Caco-2 (cell line): ENCODE results near the gene PITX1. TPM values are rescaled to one million over a fixed set of nuclear protein-coding genes. Genes with fewer than 3 reads are reported as not detected.
"Not testable (repeated sequence)": the region's sequence is repeated elsewhere in the genome, so short reads cannot be mapped to it uniquely, and the experiment has no call there.

Source experiments
- Bru-seq: library from RNA; stranded (reverse); fragments of 400-500 nt; gene quantifications from one replicate; lab custom pipeline; 2021; lab: Mats Ljungman, UMichigan
- BruChase-seq, 2 experiments: library from RNA; stranded (reverse); fragments of 400-500 nt; gene quantifications; one replicate each; lab custom pipeline; 2021; lab: Mats Ljungman, UMichigan
- BruUV-seq: library from RNA; stranded (reverse); fragments of 400-500 nt; replicated peaks from 2 replicates; lab custom pipeline; 2021; lab: Mats Ljungman, UMichigan
- CTCF ChIA-PET: fragments of 300-600 bp; sonication (Branson Sonifier 250); formaldehyde crosslinking; loops from one replicate; lab custom pipeline; 2022; ENCODE audit warnings: antibody characterized with exemption; lab: Charles Lee
- POLR2A ChIA-PET: fragments of 300-600 bp; sonication (Branson Sonifier 250); formaldehyde crosslinking; loops from one replicate; lab custom pipeline; 2022; ENCODE audit warnings: antibody characterized with exemption; lab: Charles Lee
- DNase-seq, 2 experiments: peaks; one replicate each; pipeline versions ENCODE4 v3.0.0 to v3.0.0-alpha.2; 2020 to 2022
- H3K27me3 ChIP-seq: replicated peaks from 2 replicates; pipeline ENCODE4 v1.6.0; 2011; ENCODE audit warnings: low read length; ENCODE audit not compliant: control insufficient read depth, insufficient read depth
- H3K36me3 ChIP-seq: 2 replicates; pipeline ENCODE4 v1.5.1; 2011; ENCODE audit warnings: low read length; ENCODE audit not compliant: control insufficient read depth, insufficient read depth
- H3K4me1 ChIP-seq: fragments of 250-450 bp; sonication (Bioruptor Pico); 2 replicates; pipeline ENCODE4 v1.5.1; 2020; ENCODE audit warnings: mild to moderate bottlenecking
- H3K4me3 ChIP-seq: 2 replicates; pipeline ENCODE4 v1.5.1; 2011; ENCODE audit warnings: low read depth, mild to moderate bottlenecking, control low read depth, low read length
- H3K9me3 ChIP-seq: fragments of 250-450 bp; sonication (Bioruptor Pico); 2 replicates; pipeline ENCODE4 v1.5.1; 2020; ENCODE audit warnings: mild to moderate bottlenecking, moderate library complexity
- H3K27ac Mint-ChIP-seq: one replicate; pipeline ENCODE4 v1.8.0; 2022; ENCODE audit warnings: mixed read lengths; ENCODE audit not compliant: unreplicated experiment
- H3K27me3 Mint-ChIP-seq: one replicate; pipeline ENCODE4 v1.8.0; 2022; ENCODE audit warnings: mixed read lengths; ENCODE audit not compliant: insufficient read depth, unreplicated experiment
- H3K36me3 Mint-ChIP-seq: one replicate; pipeline ENCODE4 v1.8.0; 2022; ENCODE audit warnings: mild to moderate bottlenecking, mixed read lengths; ENCODE audit not compliant: insufficient read depth, unreplicated experiment
- H3K4me1 Mint-ChIP-seq: one replicate; pipeline ENCODE4 v1.8.0; 2022; ENCODE audit warnings: low read depth, mixed read lengths; ENCODE audit not compliant: unreplicated experiment
- H3K4me3 Mint-ChIP-seq: one replicate; pipeline ENCODE4 v1.8.0; 2022; ENCODE audit warnings: mild to moderate bottlenecking, moderate library complexity, mixed read lengths; ENCODE audit not compliant: unreplicated experiment
- H3K9me3 Mint-ChIP-seq: one replicate; pipeline ENCODE4 v1.8.0; 2022; ENCODE audit warnings: mixed read lengths; ENCODE audit not compliant: unreplicated experiment
- intact Hi-C: fragments of 100-400 bp; cut with micrococcal nuclease; formaldehyde crosslinking; loops from one replicate; pipeline ENCODE4 v1.10.0; 2022; ENCODE audit not compliant: unreplicated experiment
- long read RNA-seq: library from polyadenylated mRNA; stranded (forward); transcript quantifications from one replicate; pipeline ENCODE4 v2.0.0, GENCODE V29; 2022
- total RNA-seq: library from RNA; stranded (reverse); gene quantifications from 2 replicates; pipeline ENCODE4 v1.2.3, GENCODE V29; 2022
- TF ChIP-seq, protein P1 (sequence below), 2 experiments: fragments of 200-600 bp in 1 of 2; IDR thresholded peaks; 1 replicate in 1 of 2; 2 replicates in 1 of 2; pipeline versions ENCODE4 v1.5.1 to v1.8.0; 2011 to 2022; ENCODE audit warnings: antibody characterized with exemption in 1 of 2, control low read depth in 1 of 2, inconsistent platforms in 1 of 2, low read depth in 1 of 2, low read length in 1 of 2, mild to moderate bottlenecking in 1 of 2, moderate library complexity in 1 of 2; ENCODE audit not compliant: insufficient read depth in 1 of 2, severe bottlenecking in 1 of 2, unreplicated experiment in 1 of 2

The PITX1 gene
- total RNA-seq (114 and 117 TPM in 2 replicates), Bru-seq, nascent RNA (percentile 92 among the genes with signal in this experiment), BruChase-seq, experiment 1, labeled RNA remaining after a 2-hour chase (percentile 90 among the genes with signal in this experiment), BruChase-seq, experiment 2, labeled RNA remaining after a 6-hour chase (percentile 88 among the genes with signal in this experiment)
- long read RNA-seq, transcript PITX1-201 (3 exons, 2,406 nt): major isoform, 222 of 328 reads
- long read RNA-seq, transcript PITX1-204 (2 exons, 770 nt): minor isoform, 21 of 328 reads
- long read RNA-seq, partial matches to known transcripts: 8 of 328 reads
- long read RNA-seq, other reads (novel, unspliced or antisense): 73 of 328 reads

DNA sequence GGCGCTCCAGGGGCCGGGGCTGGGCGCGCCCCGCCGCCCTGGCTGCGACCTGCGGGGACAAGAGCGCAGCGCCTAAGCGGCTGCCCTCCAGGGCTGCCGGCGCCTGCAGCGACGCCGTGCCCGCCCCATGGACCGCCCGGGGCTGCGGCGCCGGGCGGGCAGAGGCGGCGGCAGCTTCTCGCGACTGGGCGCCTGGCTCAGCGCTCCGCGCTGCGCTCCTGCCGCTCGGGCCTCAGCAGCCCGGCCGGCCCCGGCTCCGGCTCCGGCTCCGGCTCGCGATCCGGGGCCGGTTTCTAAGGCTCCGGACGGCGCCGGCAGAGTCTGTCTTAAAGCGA, at the start of gene PITX1:
TSS of gene PITX1 (minus strand) at position 328 of the 335 bp plus-strand sequence. CDS start 347 bp downstream, outside the sequence.
- H3K36me3 ChIP-seq: peaks cover 3% of the 10 kb centered on the region
- CTCF ChIA-PET: interaction anchor here (0.6 kb wide), 1 partner anchor 9 kb away, joined by 3 read pairs; no protein-coding TSS in a partner anchor
- Mint-ChIP-seq H3K4me3 (peak within 1 kb of the TSS; percentile 89), H3K27ac (peak within 1 kb of the TSS; percentile 91), H3K9me3 (peaks cover 12% of the 10 kb centered on the region), H3K36me3 (peaks cover 67% of the 10 kb centered on the region), H3K4me1 (peaks cover 34% of the 10 kb centered on the region), H3K27me3 (no peaks in the 10 kb centered on the region)
- intact Hi-C loops: loop anchor here (1.0 to 10.0 kb wide), 4 partner anchors 100 to 298 kb away; no protein-coding TSS in a partner anchor
- no peak for DNase-seq
- no TSS peak for BruUV-seq
- H3K27me3 ChIP-seq: no peaks in the 10 kb centered on the region
- POLR2A ChIA-PET: interaction anchor here (0.5 to 1.0 kb wide), 4 partner anchors 9 to 142 kb away, joined by 3 to 7 read pairs (median 5); no protein-coding TSS in a partner anchor
- peaks cover 27% of the 10 kb centered on the region for H3K4me1 ChIP-seq
- no peaks in the 10 kb centered on the region for H3K9me3 ChIP-seq
- H3K4me3 ChIP-seq: peak within 1 kb of the TSS; percentile 83
- TF ChIP-seq, protein P1, sequence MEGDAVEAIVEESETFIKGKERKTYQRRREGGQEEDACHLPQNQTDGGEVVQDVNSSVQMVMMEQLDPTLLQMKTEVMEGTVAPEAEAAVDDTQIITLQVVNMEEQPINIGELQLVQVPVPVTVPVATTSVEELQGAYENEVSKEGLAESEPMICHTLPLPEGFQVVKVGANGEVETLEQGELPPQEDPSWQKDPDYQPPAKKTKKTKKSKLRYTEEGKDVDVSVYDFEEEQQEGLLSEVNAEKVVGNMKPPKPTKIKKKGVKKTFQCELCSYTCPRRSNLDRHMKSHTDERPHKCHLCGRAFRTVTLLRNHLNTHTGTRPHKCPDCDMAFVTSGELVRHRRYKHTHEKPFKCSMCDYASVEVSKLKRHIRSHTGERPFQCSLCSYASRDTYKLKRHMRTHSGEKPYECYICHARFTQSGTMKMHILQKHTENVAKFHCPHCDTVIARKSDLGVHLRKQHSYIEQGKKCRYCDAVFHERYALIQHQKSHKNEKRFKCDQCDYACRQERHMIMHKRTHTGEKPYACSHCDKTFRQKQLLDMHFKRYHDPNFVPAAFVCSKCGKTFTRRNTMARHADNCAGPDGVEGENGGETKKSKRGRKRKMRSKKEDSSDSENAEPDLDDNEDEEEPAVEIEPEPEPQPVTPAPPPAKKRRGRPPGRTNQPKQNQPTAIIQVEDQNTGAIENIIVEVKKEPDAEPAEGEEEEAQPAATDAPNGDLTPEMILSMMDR (IDR thresholded peaks at IDR 0.05; ENCODE audit: insufficient read depth in 1 of 2, low read depth in 1 of 2, low read length in 1 of 2, severe bottlenecking in 1 of 2, unreplicated experiment in 1 of 2): no peak

DNA sequence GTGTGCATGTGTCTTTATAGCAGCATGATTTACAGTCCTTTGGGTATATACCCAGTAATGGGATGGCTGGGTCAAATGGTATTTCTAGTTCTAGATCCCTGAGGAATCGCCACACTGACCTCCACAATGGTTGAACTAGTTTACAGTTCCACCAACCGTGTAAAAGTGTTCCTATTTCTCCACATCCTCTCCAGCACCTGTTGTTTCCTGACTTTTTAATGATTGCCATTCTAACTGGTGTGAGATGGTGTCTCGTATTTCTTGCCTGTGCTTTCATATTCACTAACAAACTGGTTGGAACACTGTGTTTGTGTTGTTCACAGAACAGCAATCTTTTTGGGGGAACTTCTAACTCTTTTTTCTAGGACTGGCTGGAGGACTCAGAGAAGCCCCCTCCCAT, 49.3 kb upstream of the PITX1 start:
- H3K4me1 ChIP-seq, H3K36me3 Mint-ChIP-seq, H3K36me3 ChIP-seq, H3K4me3 ChIP-seq, H3K4me1 Mint-ChIP-seq, H3K9me3 ChIP-seq, CTCF ChIA-PET, BruUV-seq, intact Hi-C loops, H3K4me3 Mint-ChIP-seq, DNase-seq, POLR2A ChIA-PET, H3K27me3 Mint-ChIP-seq, H3K27me3 ChIP-seq, H3K27ac Mint-ChIP-seq: not testable (repeated sequence)
- peaks cover 28% of the 10 kb centered on the region for H3K9me3 Mint-ChIP-seq

DNA sequence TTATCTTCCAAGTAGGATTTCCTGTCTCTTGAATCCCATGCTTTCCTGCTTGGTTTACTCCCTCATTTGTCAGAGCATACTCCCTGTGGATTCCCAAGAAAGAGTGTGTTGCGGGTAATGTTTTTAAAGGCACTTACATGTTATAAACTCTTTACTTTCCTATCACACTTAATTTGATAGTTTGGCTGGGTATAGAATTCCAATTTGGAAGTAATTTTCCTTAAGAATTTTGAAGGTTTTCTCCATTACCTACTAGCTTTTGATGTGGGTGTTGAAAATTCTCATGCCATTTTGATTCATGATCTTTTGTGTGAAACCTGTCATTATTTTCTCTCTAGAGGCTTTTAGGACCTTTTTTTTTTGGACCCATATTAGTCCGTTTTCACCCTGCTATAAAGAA, 47.2 kb upstream of the PITX1 start:
- no peak overlapping the region for H3K4me3 Mint-ChIP-seq
- no peaks in the 10 kb centered on the region for H3K27me3 ChIP-seq
- H3K4me1 Mint-ChIP-seq: peaks cover 2% of the 10 kb centered on the region
- H3K9me3 ChIP-seq: peaks cover 4% of the 10 kb centered on the region
- intact Hi-C loops: no loop called here
- BruUV-seq: no TSS peak
- no peak for DNase-seq
- H3K36me3 Mint-ChIP-seq: no peaks in the 10 kb centered on the region
- H3K36me3 ChIP-seq: no peaks in the 10 kb centered on the region
- no peak overlapping the region for H3K27ac Mint-ChIP-seq
- CTCF ChIA-PET: no interaction called here
- H3K4me3 ChIP-seq: no peak overlapping the region
- no peaks in the 10 kb centered on the region for H3K27me3 Mint-ChIP-seq
- TF ChIP-seq, protein P1 (IDR thresholded peaks at IDR 0.05; ENCODE audit: insufficient read depth in 1 of 2, low read depth in 1 of 2, low read length in 1 of 2, severe bottlenecking in 1 of 2, unreplicated experiment in 1 of 2): no peak
- POLR2A ChIA-PET: no interaction called here
- no peaks in the 10 kb centered on the region for H3K4me1 ChIP-seq
- peaks cover 28% of the 10 kb centered on the region for H3K9me3 Mint-ChIP-seq
